NCI-H187 (cell line): ENCODE measurements around the gene FAM53B.

Experiments used
- DNase-seq, 2 experiments: peaks; one replicate each; lab custom pipeline; 2025; lab: John Stamatoyannopoulos, UW

FAM53B gene

GRCh38 chr10:124728071-124728829, 15.9 kb downstream of the FAM53B start:
- DNase-seq: no peak

- no peak for DNase-seq
Measured at GRCh38 chr10:124727361-124727960, 16.7 kb downstream of the FAM53B start.

GRCh38 chr10:124725791-124726190, 18.4 kb downstream of the FAM53B start:
- no peak for DNase-seq

GRCh38 chr10:124725171-124725631, 19.0 kb downstream of the FAM53B start:
- DNase-seq: no peak

GRCh38 chr10:124724279-124725027, 19.7 kb downstream of the FAM53B start:
- DNase-seq: no peak

GRCh38 chr10:124723826-124724225, 20.4 kb downstream of the FAM53B start:
- DNase-seq: no peak

GRCh38 chr10:124722798-124723783, 21.1 kb downstream of the FAM53B start:
- no peak for DNase-seq

- no peak for DNase-seq
Measured at GRCh38 chr10:124721330-124722045, 22.7 kb downstream of the FAM53B start.

- DNase-seq: no peak
Measured at GRCh38 chr10:124719213-124719851, 24.8 kb downstream of the FAM53B start.

GRCh38 chr10:124717911-124718741, 26.1 kb downstream of the FAM53B start:
- no peak for DNase-seq

- no peak for DNase-seq
Measured at GRCh38 chr10:124717041-124717757, 27.0 kb downstream of the FAM53B start.

- no peak for DNase-seq
Measured at GRCh38 chr10:124716369-124716768, 27.8 kb downstream of the FAM53B start.

- no peak for DNase-seq
Measured at GRCh38 chr10:124715439-124715838, 28.7 kb downstream of the FAM53B start.

- DNase-seq: no peak
Measured at GRCh38 chr10:124713679-124714255, 30.4 kb downstream of the FAM53B start.

GRCh38 chr10:124712704-124713407, 31.3 kb downstream of the FAM53B start:
- DNase-seq: no peak

GRCh38 chr10:124711145-124711544, 33.0 kb downstream of the FAM53B start:
- no peak for DNase-seq

- DNase-seq: no peak
Measured at GRCh38 chr10:124710266-124710881, 33.8 kb downstream of the FAM53B start.
